ENCODE measurements around the gene TGM4.

The TGM4 gene

DNA sequence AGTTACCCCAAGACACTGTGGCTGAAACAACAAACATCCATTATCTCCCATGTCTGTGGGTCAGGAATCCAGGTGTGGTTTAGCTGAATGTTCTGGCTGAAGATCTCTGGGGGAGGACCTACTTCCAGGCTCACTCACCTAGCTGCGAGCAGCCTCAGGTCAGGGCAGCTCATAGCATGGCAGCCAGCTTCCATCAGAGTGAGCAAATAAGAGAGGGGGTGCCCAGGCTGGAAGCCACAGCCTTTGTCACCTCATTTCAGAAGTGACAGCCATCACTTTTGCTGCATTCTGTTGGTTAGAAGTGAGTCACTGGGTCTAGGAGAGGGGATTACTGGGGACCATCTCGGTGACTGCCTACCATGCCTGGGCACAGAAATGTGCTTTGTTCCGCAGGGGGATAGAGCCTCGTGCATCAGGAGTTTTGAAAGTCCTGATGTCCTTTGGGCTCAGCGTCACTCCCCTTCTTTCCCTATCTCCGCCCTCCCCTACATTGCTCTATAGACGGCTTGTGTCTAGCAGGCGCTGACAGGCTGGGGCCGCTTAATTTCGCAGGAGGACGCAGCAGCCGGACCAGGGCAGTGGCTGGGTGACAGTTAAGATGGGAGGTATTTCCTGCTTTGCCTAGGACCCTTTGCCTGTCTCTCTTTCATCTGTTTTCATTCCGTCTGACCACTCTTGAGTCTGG, 25.4 kb downstream of the TGM4 start:
- no peaks in the 10 kb centered on the region for H3K36me3 ChIP-seq (ENCODE audit: control insufficient read depth, insufficient read depth, low read length)
- TF ChIP-seq, protein P1, sequence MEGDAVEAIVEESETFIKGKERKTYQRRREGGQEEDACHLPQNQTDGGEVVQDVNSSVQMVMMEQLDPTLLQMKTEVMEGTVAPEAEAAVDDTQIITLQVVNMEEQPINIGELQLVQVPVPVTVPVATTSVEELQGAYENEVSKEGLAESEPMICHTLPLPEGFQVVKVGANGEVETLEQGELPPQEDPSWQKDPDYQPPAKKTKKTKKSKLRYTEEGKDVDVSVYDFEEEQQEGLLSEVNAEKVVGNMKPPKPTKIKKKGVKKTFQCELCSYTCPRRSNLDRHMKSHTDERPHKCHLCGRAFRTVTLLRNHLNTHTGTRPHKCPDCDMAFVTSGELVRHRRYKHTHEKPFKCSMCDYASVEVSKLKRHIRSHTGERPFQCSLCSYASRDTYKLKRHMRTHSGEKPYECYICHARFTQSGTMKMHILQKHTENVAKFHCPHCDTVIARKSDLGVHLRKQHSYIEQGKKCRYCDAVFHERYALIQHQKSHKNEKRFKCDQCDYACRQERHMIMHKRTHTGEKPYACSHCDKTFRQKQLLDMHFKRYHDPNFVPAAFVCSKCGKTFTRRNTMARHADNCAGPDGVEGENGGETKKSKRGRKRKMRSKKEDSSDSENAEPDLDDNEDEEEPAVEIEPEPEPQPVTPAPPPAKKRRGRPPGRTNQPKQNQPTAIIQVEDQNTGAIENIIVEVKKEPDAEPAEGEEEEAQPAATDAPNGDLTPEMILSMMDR (IDR thresholded peaks at IDR 0.05; ENCODE audit: insufficient read depth, low read length, poor library complexity, severe bottlenecking) = no peak
- H3K27me3 ChIP-seq (replicated peaks; ENCODE audit: control insufficient read depth, insufficient read depth, low read length) = no peaks in the 10 kb centered on the region

GRCh38 chr3:44902628-44903027, 28.2 kb downstream of the TGM4 start:
- no peak overlapping the region for H3K4me3 ChIP-seq (replicated peaks; ENCODE audit: low read depth, low read length)
- no peaks in the 10 kb centered on the region for H3K36me3 ChIP-seq (ENCODE audit: control insufficient read depth, insufficient read depth, low read length)
- DNase-seq (ENCODE audit: extremely low read depth, insufficient read length) = no peak
- H3K27me3 ChIP-seq (replicated peaks; ENCODE audit: control insufficient read depth, insufficient read depth, low read length) = no peaks in the 10 kb centered on the region
- TF ChIP-seq, protein P1 (IDR thresholded peaks at IDR 0.05; ENCODE audit: insufficient read depth, low read length, poor library complexity, severe bottlenecking) = no peak

More for the DNA sequence above, 25.4 kb downstream of the TGM4 start:
- DNase-seq (ENCODE audit: extremely low read depth, insufficient read length) = no peak
- no peak overlapping the region for H3K4me3 ChIP-seq (replicated peaks; ENCODE audit: low read depth, low read length)

DNA sequence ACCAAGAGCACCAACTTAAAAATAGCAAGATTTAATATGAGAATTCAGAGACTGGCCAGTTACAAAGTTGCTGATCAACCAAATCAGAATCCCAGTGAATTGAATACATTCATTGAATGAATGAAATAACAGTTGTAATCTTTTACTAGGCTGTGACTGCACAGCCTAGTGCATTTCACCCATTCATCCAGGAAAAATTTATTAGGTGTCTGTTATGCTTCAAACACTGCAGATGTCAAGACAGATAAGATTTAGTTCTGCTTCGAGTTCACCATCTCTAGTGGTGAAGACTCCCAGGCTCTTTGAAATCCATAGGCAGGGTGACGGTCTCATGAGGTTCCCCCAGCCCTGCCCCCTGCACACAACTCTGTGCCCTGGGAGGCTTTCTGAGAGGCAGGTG, 28.9 kb downstream of the TGM4 start:
- TF ChIP-seq, protein P1 (IDR thresholded peaks at IDR 0.05; ENCODE audit: insufficient read depth, low read length, poor library complexity, severe bottlenecking) = no peak
- no peak for DNase-seq (ENCODE audit: extremely low read depth, insufficient read length)
- Histone ChIP-seq H3K36me3 (ENCODE audit: control insufficient read depth, insufficient read depth, low read length) (no peaks in the 10 kb centered on the region), H3K4me3 (replicated peaks; ENCODE audit: low read depth, low read length) (no peak overlapping the region), H3K27me3 (replicated peaks; ENCODE audit: control insufficient read depth, insufficient read depth, low read length) (no peaks in the 10 kb centered on the region)

DNA sequence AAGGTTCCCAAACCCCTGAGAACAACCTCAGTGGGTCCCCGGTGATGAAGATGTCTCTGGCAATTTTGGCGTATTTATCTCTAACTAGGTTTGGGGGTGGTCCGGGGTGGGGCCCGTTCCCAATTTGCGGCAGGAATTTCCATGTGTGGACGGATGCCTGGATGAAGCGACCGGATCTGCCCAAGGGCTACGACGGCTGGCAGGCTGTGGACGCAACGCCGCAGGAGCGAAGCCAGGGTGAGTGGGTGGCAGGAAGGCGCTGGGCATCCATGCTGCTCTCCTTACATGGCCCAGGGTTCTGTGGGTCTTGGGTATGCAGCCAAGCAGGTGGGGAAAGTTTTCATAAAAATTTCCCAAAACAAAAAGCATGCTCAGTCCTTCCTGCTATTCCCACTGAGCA, 29.3 kb downstream of the TGM4 start:
- TF ChIP-seq, protein P1 (IDR thresholded peaks at IDR 0.05; ENCODE audit: insufficient read depth, low read length, poor library complexity, severe bottlenecking) = no peak
- Histone ChIP-seq H3K27me3 (replicated peaks; ENCODE audit: control insufficient read depth, insufficient read depth, low read length) (no peaks in the 10 kb centered on the region), H3K4me3 (replicated peaks; ENCODE audit: low read depth, low read length) (no peak overlapping the region), H3K36me3 (ENCODE audit: control insufficient read depth, insufficient read depth, low read length) (no peaks in the 10 kb centered on the region)
- no peak for DNase-seq (ENCODE audit: extremely low read depth, insufficient read length)

GRCh38 chr3:44905446-44906157, 31.2 kb downstream of the TGM4 start:
- DNase-seq (ENCODE audit: extremely low read depth, insufficient read length) = no peak
- no peak overlapping the region for H3K4me3 ChIP-seq (replicated peaks; ENCODE audit: low read depth, low read length)
- H3K27me3 ChIP-seq (replicated peaks; ENCODE audit: control insufficient read depth, insufficient read depth, low read length) = no peaks in the 10 kb centered on the region
- no peaks in the 10 kb centered on the region for H3K36me3 ChIP-seq (ENCODE audit: control insufficient read depth, insufficient read depth, low read length)
- TF ChIP-seq, protein P1 (IDR thresholded peaks at IDR 0.05; ENCODE audit: insufficient read depth, low read length, poor library complexity, severe bottlenecking) = no peak
